Middle frontal gyrus (tissue), 1 donor: ENCODE data around the gene NAA40.
"Not testable (repeated sequence)": the region's sequence is repeated elsewhere in the genome, so short reads cannot be mapped to it uniquely, and the experiment has no call there.

Experiments used
- DNase-seq: peaks from one replicate; pipeline ENCODE4 v3.0.0-alpha.2; 2015; ENCODE audit warnings: low spot score; ENCODE audit errors: extremely low spot score

NAA40 gene

GRCh38 chr11:63937713-63938478, 906 bp upstream of the NAA40 start:
- no peak for DNase-seq

- DNase-seq, result no peak
These were observed 642 bp downstream of the NAA40 start for GRCh38 chr11:63939397-63939891.

DNA sequence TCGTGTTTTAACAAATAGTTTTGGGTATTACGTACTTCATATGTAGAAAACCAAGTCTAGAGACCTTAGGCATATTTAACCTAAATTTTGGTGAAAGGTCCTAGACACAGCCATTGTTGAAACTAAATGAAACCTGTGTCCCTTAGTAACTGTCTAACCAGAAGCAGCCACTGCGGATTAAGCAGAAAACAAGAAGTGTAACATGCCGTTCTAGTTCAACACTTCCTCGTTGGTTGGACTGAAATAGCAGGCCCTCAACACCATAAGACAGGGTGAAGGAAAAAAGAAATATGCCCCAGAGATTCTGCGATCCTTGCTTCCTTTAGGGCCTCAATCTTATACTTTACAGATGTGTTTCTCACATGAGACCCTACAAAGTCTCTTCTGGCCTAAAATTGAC, 2.0 kb downstream of the NAA40 start:
- DNase-seq, result no peak

DNA sequence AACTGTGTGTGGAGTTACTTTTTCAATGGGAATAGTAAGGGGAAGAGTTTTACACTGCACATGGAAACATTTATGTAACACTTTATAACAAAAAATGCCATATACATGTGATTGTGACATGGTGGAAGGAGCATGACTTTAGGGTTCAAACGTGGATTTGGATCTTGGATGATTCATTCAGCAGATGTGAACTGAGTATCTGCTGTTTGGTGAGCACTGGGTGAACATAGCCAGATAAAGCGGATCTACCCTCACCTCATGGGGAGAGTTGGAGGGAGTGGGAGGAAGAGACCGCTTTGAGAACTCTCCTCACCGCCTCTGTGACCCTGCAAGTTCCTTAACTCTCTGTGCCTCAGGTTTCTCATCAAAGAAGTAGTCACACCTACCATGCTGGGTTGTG, 3.1 kb downstream of the NAA40 start:
- no peak for DNase-seq

DNA sequence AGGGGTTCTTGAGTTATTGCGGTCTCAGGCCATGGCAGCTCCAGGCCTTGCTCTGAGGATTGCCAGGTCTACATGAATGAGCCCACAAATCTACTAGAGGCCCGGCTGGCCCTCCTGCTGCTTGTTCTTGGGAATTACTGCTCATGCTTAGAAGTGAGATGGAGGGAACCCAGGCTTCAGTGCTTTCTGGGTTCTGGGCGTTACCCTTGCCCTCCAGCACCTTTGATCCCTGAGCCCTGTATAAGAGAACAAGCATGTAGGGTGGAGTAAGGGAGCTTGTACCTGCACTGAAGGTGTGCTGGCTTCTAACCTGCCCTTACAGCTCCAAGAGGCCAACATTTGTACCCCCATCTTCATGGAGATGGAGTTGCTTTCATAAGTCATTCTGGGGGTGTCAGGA, 4.0 kb downstream of the NAA40 start:
- no peak for DNase-seq

GRCh38 chr11:63944987-63945386, 6.2 kb downstream of the NAA40 start:
- no peak for DNase-seq

GRCh38 chr11:63945477-63946163, 6.8 kb downstream of the NAA40 start:
- DNase-seq, result peak; percentile 64

DNA sequence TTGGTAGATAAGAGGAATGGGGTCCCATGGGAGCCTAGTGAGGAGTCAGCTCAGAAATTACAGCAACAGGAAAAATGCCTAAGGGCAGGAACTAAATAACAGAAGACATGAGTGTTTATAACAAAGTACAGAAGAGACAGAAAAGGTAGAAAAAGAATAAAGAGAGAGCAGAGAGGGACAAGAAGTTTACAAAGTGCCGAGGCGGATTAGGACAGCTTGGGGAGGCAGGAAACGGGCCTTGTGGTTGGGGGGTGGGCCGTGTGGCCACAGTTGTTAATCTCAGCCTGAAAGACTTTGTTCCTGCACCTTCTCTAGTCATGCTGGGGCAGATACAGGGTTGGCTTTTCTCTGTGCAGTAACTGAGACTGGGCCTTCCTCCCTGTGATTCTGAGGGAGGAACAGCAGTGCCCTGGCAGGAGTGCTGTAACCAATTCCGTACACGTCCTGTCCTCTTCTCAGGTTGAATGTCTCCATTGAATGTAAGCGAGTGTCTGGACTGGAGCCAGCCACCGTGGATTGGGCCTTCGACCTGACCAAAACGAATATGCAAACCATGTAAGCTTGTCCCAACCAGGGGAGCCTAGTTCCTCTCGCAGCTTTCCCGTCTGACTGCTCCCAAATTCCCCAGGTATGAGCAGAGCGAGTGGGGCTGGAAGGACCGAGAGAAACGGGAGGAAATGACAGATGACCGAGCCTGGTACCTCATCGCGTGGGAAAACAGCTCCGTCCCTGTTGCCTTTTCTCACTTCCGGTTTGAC, 13.2 kb downstream of the NAA40 start:
- DNase-seq, result no peak

- DNase-seq, result no peak
These were observed 13.8 kb downstream of the NAA40 start for GRCh38 chr11:63952570-63952969.

DNA sequence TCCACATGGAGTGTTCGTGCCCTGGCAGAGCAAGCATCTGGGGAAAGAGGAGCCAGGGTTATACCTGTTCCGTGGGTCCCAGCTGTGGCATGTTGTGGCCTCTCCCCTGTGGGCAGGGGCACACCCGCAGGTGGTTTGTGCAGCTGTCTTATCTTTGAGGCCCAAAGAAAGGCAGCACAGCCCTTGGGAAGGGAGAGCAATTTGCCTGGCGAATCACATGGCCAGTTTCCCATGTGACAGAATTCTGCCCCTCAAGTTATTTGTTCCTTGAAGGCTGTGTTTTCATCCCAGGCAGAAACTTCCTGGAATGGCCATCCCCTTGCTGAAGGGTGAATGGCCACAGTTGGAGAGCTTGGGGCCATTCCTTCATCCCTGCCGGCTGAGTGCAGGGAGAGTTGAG, 19.2 kb downstream of the NAA40 start:
- no peak for DNase-seq

GRCh38 chr11:63961608-63962412, 23.0 kb downstream of the NAA40 start:
- no peak for DNase-seq

DNA sequence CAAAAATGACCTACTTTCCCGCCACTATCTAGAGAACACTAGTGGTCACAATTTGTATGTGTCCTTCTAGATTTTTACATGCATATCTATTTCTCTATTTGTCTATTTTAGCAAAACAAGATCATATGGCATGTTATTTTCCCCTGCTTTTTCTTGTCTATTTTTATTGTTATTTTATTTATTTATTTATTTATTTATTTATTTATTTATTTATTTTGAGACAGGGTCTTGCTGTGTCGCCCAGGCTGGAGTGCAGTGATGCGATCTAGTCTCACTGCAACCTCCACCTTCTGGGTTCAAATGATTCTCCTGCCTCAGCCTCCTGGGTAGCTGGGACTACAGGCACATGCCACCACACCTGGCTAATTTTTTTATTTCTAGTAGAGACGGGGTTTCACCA, 25.1 kb downstream of the NAA40 start:
- not testable (repeated sequence) for DNase-seq

GRCh38 chr11:63966444-63966843, 27.6 kb downstream of the NAA40 start:
- DNase-seq, result no peak

GRCh38 chr11:63969461-63969860, 30.7 kb downstream of the NAA40 start:
- DNase-seq, result no peak

GRCh38 chr11:63970902-63971301, 32.1 kb downstream of the NAA40 start:
- DNase-seq, result no peak

DNA sequence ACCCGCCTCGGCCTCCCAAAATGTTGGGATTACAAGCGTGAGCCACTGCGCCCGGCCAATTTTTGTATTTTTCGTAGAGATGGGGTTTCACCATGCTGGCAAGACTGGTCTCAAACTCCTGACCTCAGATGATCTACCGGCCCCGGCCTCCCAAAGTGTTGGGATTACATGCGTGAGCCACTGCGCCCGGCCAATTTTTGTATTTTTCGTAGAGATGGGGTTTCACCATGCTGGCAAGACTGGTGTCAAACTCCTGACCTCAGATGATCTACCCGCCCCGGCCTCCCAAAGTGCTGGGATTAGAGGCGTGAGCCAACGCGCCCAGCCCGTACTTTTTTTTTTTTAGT, 35.1 kb downstream of the NAA40 start:
- DNase-seq, result not testable (repeated sequence)

GRCh38 chr11:63974259-63975143, 35.7 kb downstream of the NAA40 start, which contains the start of gene COX8A:
COX8A (plus strand) TSS chr11:63974620; CDS start chr11:63974681, 61 bp downstream.
- peak; percentile 100 for DNase-seq

GRCh38 chr11:63978551-63979239, 39.9 kb downstream of the NAA40 start:
- DNase-seq, result no peak

- no peak for DNase-seq
These were observed 40.6 kb downstream of the NAA40 start for GRCh38 chr11:63979426-63979825.

DNA sequence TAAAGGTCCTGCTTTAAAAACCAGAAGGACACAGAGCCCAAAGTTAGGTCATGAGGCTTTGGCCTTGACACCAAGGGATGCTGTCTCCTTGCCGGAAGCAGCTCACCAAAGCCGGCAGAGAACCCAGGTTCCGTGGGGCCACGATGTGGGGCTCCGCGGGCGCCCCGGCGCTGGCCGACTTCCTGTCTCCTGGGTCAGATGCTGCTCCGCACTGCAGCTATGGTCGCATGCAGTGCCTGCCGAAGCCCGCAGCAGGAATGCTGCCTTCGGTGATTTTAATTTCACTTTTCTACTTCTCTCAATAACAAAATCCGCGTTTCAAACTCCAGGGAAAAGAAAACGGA, 47.0 kb downstream of the NAA40 start:
- no peak for DNase-seq
